ENCODE measurements around the gene HOXC4.

HOXC4 gene

GRCh38 chr12:54007538-54008259 is 45.9 kb upstream of the HOXC4 start:
- TF ChIP-seq ZFX (IDR thresholded peaks at IDR 0.05) (no peak), CTCF (conservative IDR thresholded peaks at IDR 0.05) (no peak)
- no peak overlapping the region for H3K27ac ChIP-seq

GRCh38 chr12:54008260-54008552 is 45.4 kb upstream of the HOXC4 start:
- no peak for TF ChIP-seq ZFX (IDR thresholded peaks at IDR 0.05)
- TF ChIP-seq CTCF (conservative IDR thresholded peaks at IDR 0.05), result no peak
- no peak overlapping the region for H3K27ac ChIP-seq

- H3K27ac ChIP-seq, result peak overlapping the region; percentile 49
- TF ChIP-seq CTCF (conservative IDR thresholded peaks at IDR 0.05), result peak; percentile 16; the same call in 1 of the 2 replicates
- no peak for TF ChIP-seq ZFX (IDR thresholded peaks at IDR 0.05)
Measured at GRCh38 chr12:54009171-54010052, 44.2 kb upstream of the HOXC4 start.

- H3K27ac ChIP-seq, result peak overlapping the region; percentile 15; the same call in 1 of the 2 replicates
- TF ChIP-seq CTCF (conservative IDR thresholded peaks at IDR 0.05) (no peak), ZFX (IDR thresholded peaks at IDR 0.05) (no peak)
Measured at GRCh38 chr12:54010053-54010971, 43.3 kb upstream of the HOXC4 start.

GRCh38 chr12:54010972-54011664 is 42.5 kb upstream of the HOXC4 start:
- TF ChIP-seq CTCF (conservative IDR thresholded peaks at IDR 0.05) (no peak), ZFX (IDR thresholded peaks at IDR 0.05) (no peak)
- H3K27ac ChIP-seq, result peak overlapping the region; percentile 15; the same call in 1 of the 2 replicates

- TF ChIP-seq ZFX (IDR thresholded peaks at IDR 0.05) (no peak), CTCF (conservative IDR thresholded peaks at IDR 0.05) (no peak)
- no peak overlapping the region for H3K27ac ChIP-seq
Measured at GRCh38 chr12:54011665-54012532, 41.7 kb upstream of the HOXC4 start.
